Inflammatory macrophage treated with lipopolysaccharide for 4 hours (primary cell): ENCODE results near the gene PCYOX1L.
"Not testable (repeated sequence)": the region's sequence is repeated elsewhere in the genome, so short reads cannot be mapped to it uniquely, and the experiment has no call there.

Experiments used
- DNase-seq: peaks from one replicate; pipeline ENCODE4 v3.0.0-alpha.2; 2020

Gene PCYOX1L

GRCh38 chr5:149388498-149389190, 30.8 kb downstream of the PCYOX1L start:
- no peak for DNase-seq

GRCh38 chr5:149389552-149390495, 32.0 kb downstream of the PCYOX1L start:
- DNase-seq: no peak

GRCh38 chr5:149391076-149391475, 33.2 kb downstream of the PCYOX1L start:
- DNase-seq: not testable (repeated sequence)

- DNase-seq: no peak
Measured at GRCh38 chr5:149391524-149391923, 33.7 kb downstream of the PCYOX1L start.

- no peak for DNase-seq
Measured at GRCh38 chr5:149392718-149393117, 34.9 kb downstream of the PCYOX1L start.

- not testable (repeated sequence) for DNase-seq
Measured at GRCh38 chr5:149394996-149395395, 37.1 kb downstream of the PCYOX1L start.

- no peak for DNase-seq
Measured at GRCh38 chr5:149397530-149397929, 39.7 kb downstream of the PCYOX1L start.

GRCh38 chr5:149398747-149399266, 41.0 kb downstream of the PCYOX1L start:
- DNase-seq: not testable (repeated sequence)

GRCh38 chr5:149399775-149400174, 41.9 kb downstream of the PCYOX1L start:
- no peak for DNase-seq

GRCh38 chr5:149400304-149400703, 42.5 kb downstream of the PCYOX1L start:
- no peak for DNase-seq

GRCh38 chr5:149401051-149401450, 43.2 kb downstream of the PCYOX1L start:
- no peak for DNase-seq

- DNase-seq: no peak
Measured at GRCh38 chr5:149402291-149402690, 44.4 kb downstream of the PCYOX1L start.

- no peak for DNase-seq
Measured at GRCh38 chr5:149403923-149404745, 46.3 kb downstream of the PCYOX1L start.

- DNase-seq: no peak
Measured at GRCh38 chr5:149404746-149405549, 47.1 kb downstream of the PCYOX1L start.

GRCh38 chr5:149405550-149406202, 47.8 kb downstream of the PCYOX1L start:
- DNase-seq: no peak

- DNase-seq: no peak
Measured at GRCh38 chr5:149406203-149406978, 48.5 kb downstream of the PCYOX1L start.

- no peak for DNase-seq
Measured at GRCh38 chr5:149406979-149407306, 49.1 kb downstream of the PCYOX1L start.

GRCh38 chr5:149407323-149408251, 49.7 kb downstream of the PCYOX1L start:
- no peak for DNase-seq

GRCh38 chr5:149408252-149409099, 50.6 kb downstream of the PCYOX1L start:
- no peak for DNase-seq
